Measurements from ENCODE around the gene CEACAM1.

- TF ChIP-seq CTCF (IDR thresholded peaks at IDR 0.05) (no peak), POLR2A (IDR thresholded peaks at IDR 0.05) (no peak)
Measured at GRCh38 chr19:42555801-42556200, 27.5 kb upstream of the CEACAM1 start.
